GM10266 (cell line): Measurements from ENCODE around the gene HOXB4.

Experiments used
- DNase-seq: peaks from one replicate; pipeline ENCODE4 v3.0.0; 2012; ENCODE audit errors: extremely low spot score
- CTCF ChIP-seq: IDR thresholded peaks from 2 replicates; pipeline ENCODE4 v1.5.1; 2012; ENCODE audit warnings: mild to moderate bottlenecking, low read depth; ENCODE audit not compliant: control insufficient read depth, insufficient read depth; ENCODE audit errors: missing control alignments

HOXB4 gene

GRCh38 chr17:48567209-48567608 lies 10.9 kb downstream of the HOXB4 start:
- DNase-seq: no peak
- TF ChIP-seq CTCF: no peak

- DNase-seq: no peak
- no peak for TF ChIP-seq CTCF
Measured at GRCh38 chr17:48566717-48567116, 11.4 kb downstream of the HOXB4 start.

- DNase-seq: no peak
- no peak for TF ChIP-seq CTCF
Measured at GRCh38 chr17:48565925-48566710, 12.0 kb downstream of the HOXB4 start.

- TF ChIP-seq CTCF: no peak
- no peak for DNase-seq
Measured at GRCh38 chr17:48565022-48565554, 13.1 kb downstream of the HOXB4 start.

- no peak for DNase-seq
- TF ChIP-seq CTCF: no peak
Measured at GRCh38 chr17:48564188-48565021, 13.7 kb downstream of the HOXB4 start.

GRCh38 chr17:48563867-48564187 lies 14.3 kb downstream of the HOXB4 start:
- no peak for DNase-seq
- no peak for TF ChIP-seq CTCF

- no peak for DNase-seq
- TF ChIP-seq CTCF: no peak
Measured at GRCh38 chr17:48563385-48563838, 14.7 kb downstream of the HOXB4 start.
